ENCODE results near the gene BOD1L1.

Gene BOD1L1

GRCh38 chr4:13599159-13599558, 28.4 kb downstream of the BOD1L1 start:
- DNase-seq = no peak
- H3K27ac ChIP-seq (ENCODE audit: insufficient read depth, low read length, poor library complexity, severe bottlenecking) = no peak overlapping the region
- H3K9me3 ChIP-seq (ENCODE audit: control insufficient read depth, low read length) = no peaks in the 10 kb centered on the region
- H3K4me1 ChIP-seq (ENCODE audit: control insufficient read depth, insufficient read depth, low read length, poor library complexity, severe bottlenecking) = no peaks in the 10 kb centered on the region
- H3K4me3 ChIP-seq (ENCODE audit: insufficient read depth, low read depth, low read length, poor library complexity, severe bottlenecking) = no peak overlapping the region
- peaks cover 60% of the 10 kb centered on the region for H3K36me3 ChIP-seq (ENCODE audit: control insufficient read depth, insufficient read depth, low read length)
- H3K27me3 ChIP-seq (replicated peaks; ENCODE audit: control insufficient read depth, insufficient read depth, low read length, poor library complexity, severe bottlenecking) = no peaks in the 10 kb centered on the region

GRCh38 chr4:13597604-13598003, 29.9 kb downstream of the BOD1L1 start:
- no peaks in the 10 kb centered on the region for H3K9me3 ChIP-seq (ENCODE audit: control insufficient read depth, low read length)
- no peak overlapping the region for H3K27ac ChIP-seq (ENCODE audit: insufficient read depth, low read length, poor library complexity, severe bottlenecking)
- H3K4me3 ChIP-seq (ENCODE audit: insufficient read depth, low read depth, low read length, poor library complexity, severe bottlenecking) = no peak overlapping the region
- peaks cover 56% of the 10 kb centered on the region for H3K36me3 ChIP-seq (ENCODE audit: control insufficient read depth, insufficient read depth, low read length)
- no peaks in the 10 kb centered on the region for H3K4me1 ChIP-seq (ENCODE audit: control insufficient read depth, insufficient read depth, low read length, poor library complexity, severe bottlenecking)
- no peaks in the 10 kb centered on the region for H3K27me3 ChIP-seq (replicated peaks; ENCODE audit: control insufficient read depth, insufficient read depth, low read length, poor library complexity, severe bottlenecking)
- no peak for DNase-seq

GRCh38 chr4:13597141-13597540, 30.4 kb downstream of the BOD1L1 start:
- Histone ChIP-seq H3K4me3 (ENCODE audit: insufficient read depth, low read depth, low read length, poor library complexity, severe bottlenecking) (no peak overlapping the region), H3K36me3 (ENCODE audit: control insufficient read depth, insufficient read depth, low read length) (peaks cover 56% of the 10 kb centered on the region), H3K27ac (ENCODE audit: insufficient read depth, low read length, poor library complexity, severe bottlenecking) (no peak overlapping the region), H3K9me3 (ENCODE audit: control insufficient read depth, low read length) (no peaks in the 10 kb centered on the region), H3K4me1 (ENCODE audit: control insufficient read depth, insufficient read depth, low read length, poor library complexity, severe bottlenecking) (no peaks in the 10 kb centered on the region), H3K27me3 (replicated peaks; ENCODE audit: control insufficient read depth, insufficient read depth, low read length, poor library complexity, severe bottlenecking) (no peaks in the 10 kb centered on the region)
- no peak for DNase-seq

GRCh38 chr4:13592220-13592619, 35.3 kb downstream of the BOD1L1 start:
- Histone ChIP-seq H3K27ac (ENCODE audit: insufficient read depth, low read length, poor library complexity, severe bottlenecking) (no peak overlapping the region), H3K9me3 (ENCODE audit: control insufficient read depth, low read length) (no peaks in the 10 kb centered on the region), H3K27me3 (replicated peaks; ENCODE audit: control insufficient read depth, insufficient read depth, low read length, poor library complexity, severe bottlenecking) (no peaks in the 10 kb centered on the region), H3K4me3 (ENCODE audit: insufficient read depth, low read depth, low read length, poor library complexity, severe bottlenecking) (no peak overlapping the region), H3K36me3 (ENCODE audit: control insufficient read depth, insufficient read depth, low read length) (peaks cover 51% of the 10 kb centered on the region), H3K4me1 (ENCODE audit: control insufficient read depth, insufficient read depth, low read length, poor library complexity, severe bottlenecking) (no peaks in the 10 kb centered on the region)
- DNase-seq = no peak

GRCh38 chr4:13590766-13591165, 36.8 kb downstream of the BOD1L1 start:
- Histone ChIP-seq H3K27ac (ENCODE audit: insufficient read depth, low read length, poor library complexity, severe bottlenecking) (no peak overlapping the region), H3K9me3 (ENCODE audit: control insufficient read depth, low read length) (no peaks in the 10 kb centered on the region), H3K4me1 (ENCODE audit: control insufficient read depth, insufficient read depth, low read length, poor library complexity, severe bottlenecking) (no peaks in the 10 kb centered on the region), H3K36me3 (ENCODE audit: control insufficient read depth, insufficient read depth, low read length) (peaks cover 62% of the 10 kb centered on the region), H3K27me3 (replicated peaks; ENCODE audit: control insufficient read depth, insufficient read depth, low read length, poor library complexity, severe bottlenecking) (no peaks in the 10 kb centered on the region), H3K4me3 (ENCODE audit: insufficient read depth, low read depth, low read length, poor library complexity, severe bottlenecking) (no peak overlapping the region)
- DNase-seq = no peak

- H3K9me3 ChIP-seq (ENCODE audit: control insufficient read depth, low read length) = no peaks in the 10 kb centered on the region
- H3K36me3 ChIP-seq (ENCODE audit: control insufficient read depth, insufficient read depth, low read length) = peaks cover 66% of the 10 kb centered on the region
- H3K4me1 ChIP-seq (ENCODE audit: control insufficient read depth, insufficient read depth, low read length, poor library complexity, severe bottlenecking) = no peaks in the 10 kb centered on the region
- H3K27me3 ChIP-seq (replicated peaks; ENCODE audit: control insufficient read depth, insufficient read depth, low read length, poor library complexity, severe bottlenecking) = no peaks in the 10 kb centered on the region
- DNase-seq = no peak
- no peak overlapping the region for H3K4me3 ChIP-seq (ENCODE audit: insufficient read depth, low read depth, low read length, poor library complexity, severe bottlenecking)
- H3K27ac ChIP-seq (ENCODE audit: insufficient read depth, low read length, poor library complexity, severe bottlenecking) = no peak overlapping the region
Observed at GRCh38 chr4:13588954-13589353, 38.6 kb downstream of the BOD1L1 start.

- Histone ChIP-seq H3K4me3 (ENCODE audit: insufficient read depth, low read depth, low read length, poor library complexity, severe bottlenecking) (no peak overlapping the region), H3K27me3 (replicated peaks; ENCODE audit: control insufficient read depth, insufficient read depth, low read length, poor library complexity, severe bottlenecking) (no peaks in the 10 kb centered on the region), H3K9me3 (ENCODE audit: control insufficient read depth, low read length) (no peaks in the 10 kb centered on the region), H3K27ac (ENCODE audit: insufficient read depth, low read length, poor library complexity, severe bottlenecking) (no peak overlapping the region), H3K4me1 (ENCODE audit: control insufficient read depth, insufficient read depth, low read length, poor library complexity, severe bottlenecking) (no peaks in the 10 kb centered on the region), H3K36me3 (ENCODE audit: control insufficient read depth, insufficient read depth, low read length) (peaks cover 71% of the 10 kb centered on the region)
- no peak for DNase-seq
Observed at GRCh38 chr4:13584481-13584880, 43.0 kb downstream of the BOD1L1 start.

- Histone ChIP-seq H3K36me3 (ENCODE audit: control insufficient read depth, insufficient read depth, low read length) (peaks cover 75% of the 10 kb centered on the region), H3K4me1 (ENCODE audit: control insufficient read depth, insufficient read depth, low read length, poor library complexity, severe bottlenecking) (no peaks in the 10 kb centered on the region), H3K27me3 (replicated peaks; ENCODE audit: control insufficient read depth, insufficient read depth, low read length, poor library complexity, severe bottlenecking) (no peaks in the 10 kb centered on the region), H3K27ac (ENCODE audit: insufficient read depth, low read length, poor library complexity, severe bottlenecking) (no peak overlapping the region), H3K9me3 (ENCODE audit: control insufficient read depth, low read length) (no peaks in the 10 kb centered on the region), H3K4me3 (ENCODE audit: insufficient read depth, low read depth, low read length, poor library complexity, severe bottlenecking) (no peak overlapping the region)
- DNase-seq = no peak
Observed at GRCh38 chr4:13580036-13580435, 47.5 kb downstream of the BOD1L1 start.

- H3K27ac ChIP-seq (ENCODE audit: insufficient read depth, low read length, poor library complexity, severe bottlenecking) = no peak overlapping the region
- no peaks in the 10 kb centered on the region for H3K4me1 ChIP-seq (ENCODE audit: control insufficient read depth, insufficient read depth, low read length, poor library complexity, severe bottlenecking)
- peaks cover 83% of the 10 kb centered on the region for H3K36me3 ChIP-seq (ENCODE audit: control insufficient read depth, insufficient read depth, low read length)
- DNase-seq = no peak
- no peaks in the 10 kb centered on the region for H3K27me3 ChIP-seq (replicated peaks; ENCODE audit: control insufficient read depth, insufficient read depth, low read length, poor library complexity, severe bottlenecking)
- no peak overlapping the region for H3K4me3 ChIP-seq (ENCODE audit: insufficient read depth, low read depth, low read length, poor library complexity, severe bottlenecking)
- H3K9me3 ChIP-seq (ENCODE audit: control insufficient read depth, low read length) = no peaks in the 10 kb centered on the region
Observed at GRCh38 chr4:13577660-13578059, 49.9 kb downstream of the BOD1L1 start.

GRCh38 chr4:13570916-13571315, 56.6 kb downstream of the BOD1L1 start:
- no peak for DNase-seq
- H3K27ac ChIP-seq (ENCODE audit: insufficient read depth, low read length, poor library complexity, severe bottlenecking) = no peak overlapping the region
- no peaks in the 10 kb centered on the region for H3K27me3 ChIP-seq (replicated peaks; ENCODE audit: control insufficient read depth, insufficient read depth, low read length, poor library complexity, severe bottlenecking)
- H3K9me3 ChIP-seq (ENCODE audit: control insufficient read depth, low read length) = no peaks in the 10 kb centered on the region
- H3K4me3 ChIP-seq (ENCODE audit: insufficient read depth, low read depth, low read length, poor library complexity, severe bottlenecking) = no peak overlapping the region
- no peaks in the 10 kb centered on the region for H3K4me1 ChIP-seq (ENCODE audit: control insufficient read depth, insufficient read depth, low read length, poor library complexity, severe bottlenecking)
- H3K36me3 ChIP-seq (ENCODE audit: control insufficient read depth, insufficient read depth, low read length) = peaks cover 58% of the 10 kb centered on the region

- H3K27ac ChIP-seq (ENCODE audit: insufficient read depth, low read length, poor library complexity, severe bottlenecking) = no peak overlapping the region
- H3K36me3 ChIP-seq (ENCODE audit: control insufficient read depth, insufficient read depth, low read length) = peaks cover 30% of the 10 kb centered on the region
- DNase-seq = no peak
- H3K9me3 ChIP-seq (ENCODE audit: control insufficient read depth, low read length) = no peaks in the 10 kb centered on the region
- no peaks in the 10 kb centered on the region for H3K27me3 ChIP-seq (replicated peaks; ENCODE audit: control insufficient read depth, insufficient read depth, low read length, poor library complexity, severe bottlenecking)
- no peaks in the 10 kb centered on the region for H3K4me1 ChIP-seq (ENCODE audit: control insufficient read depth, insufficient read depth, low read length, poor library complexity, severe bottlenecking)
- no peak overlapping the region for H3K4me3 ChIP-seq (ENCODE audit: insufficient read depth, low read depth, low read length, poor library complexity, severe bottlenecking)
Observed at GRCh38 chr4:13567125-13567524, 60.4 kb downstream of the BOD1L1 start.

Measured in effector memory CD4-positive, alpha-beta T cell (primary cell).